Testis (tissue), 2 donors: ENCODE results near the gene SLAMF8.

Experiments used
- CTCF ChIP-seq, 3 experiments: fragments of 450-650 bp in 2 of 3; fragments of 200-600 bp in 1 of 3; sonication (generic) in 1 of 3; IDR thresholded peaks; one replicate each; pipeline ENCODE4 v1.5.1; 2016 to 2019; ENCODE audit warnings: antibody characterized with exemption in 3 of 3, mild to moderate bottlenecking in 2 of 3, moderate library complexity in 1 of 3
- POLR2A ChIP-seq: fragments of 450-650 bp; IDR thresholded peaks from one replicate; pipeline ENCODE4 v1.6.1; 2017; ENCODE audit warnings: antibody characterized with exemption, mild to moderate bottlenecking, moderate library complexity

GRCh38 chr1:159804924-159805323, 21.7 kb upstream of the SLAMF8 start:
- no peak for TF ChIP-seq CTCF (IDR thresholded peaks at IDR 0.05)
- TF ChIP-seq POLR2A, result no peak
